ENCODE measurements around the gene DNAJC5. TPM values are rescaled to one million over a fixed set of nuclear protein-coding genes. Genes with fewer than 3 reads are reported as not detected.

DNAJC5 gene
- total and polyA plus RNA-seq, 2 donors from 2014 or later: 24.4 to 52.3 TPM

DNA sequence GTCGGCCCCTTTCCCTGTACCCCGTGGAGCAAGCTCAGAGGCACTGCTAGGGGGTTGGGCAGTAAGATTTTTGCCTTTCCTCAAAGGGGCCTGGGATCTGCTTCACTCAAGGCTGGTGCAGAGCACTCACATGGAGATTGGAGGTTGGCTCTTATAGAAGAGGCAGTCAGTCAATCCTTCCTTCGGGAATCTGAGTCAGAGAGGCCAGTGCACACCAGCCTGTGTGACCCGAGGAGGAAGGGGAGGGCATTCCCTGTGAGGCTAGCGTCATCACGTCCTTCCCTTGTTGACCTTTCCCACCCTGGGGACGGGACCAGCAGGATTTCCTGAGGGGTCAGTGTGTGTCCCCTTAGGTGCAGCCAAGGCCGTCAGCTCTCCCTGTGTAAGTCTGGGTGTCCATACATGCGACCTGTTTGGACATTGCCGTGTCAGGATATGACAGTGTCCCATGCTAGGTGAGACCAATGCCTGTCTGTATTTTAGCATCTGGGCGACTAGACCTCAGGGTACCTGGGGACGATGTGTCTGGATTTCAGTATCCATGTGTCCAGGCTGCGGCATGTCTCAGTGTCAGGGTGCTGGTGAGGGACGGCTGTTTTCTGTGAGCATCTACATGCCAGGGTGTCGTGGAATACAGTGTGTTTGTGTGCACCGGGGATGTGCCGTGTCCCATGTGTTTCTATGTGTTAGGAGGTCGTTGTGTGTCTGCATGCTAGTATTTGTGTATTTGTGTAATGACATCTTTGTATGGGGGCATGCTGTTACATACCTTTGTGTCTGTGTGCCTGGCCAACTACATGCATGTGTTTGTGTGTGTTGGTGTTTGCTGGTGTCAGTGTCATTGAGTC, 77.6 kb downstream of the DNAJC5 start:
- peak in 2 of 5 donors; percentile 8 to 46 for DNase-seq
- TF ChIP-seq, protein P1, sequence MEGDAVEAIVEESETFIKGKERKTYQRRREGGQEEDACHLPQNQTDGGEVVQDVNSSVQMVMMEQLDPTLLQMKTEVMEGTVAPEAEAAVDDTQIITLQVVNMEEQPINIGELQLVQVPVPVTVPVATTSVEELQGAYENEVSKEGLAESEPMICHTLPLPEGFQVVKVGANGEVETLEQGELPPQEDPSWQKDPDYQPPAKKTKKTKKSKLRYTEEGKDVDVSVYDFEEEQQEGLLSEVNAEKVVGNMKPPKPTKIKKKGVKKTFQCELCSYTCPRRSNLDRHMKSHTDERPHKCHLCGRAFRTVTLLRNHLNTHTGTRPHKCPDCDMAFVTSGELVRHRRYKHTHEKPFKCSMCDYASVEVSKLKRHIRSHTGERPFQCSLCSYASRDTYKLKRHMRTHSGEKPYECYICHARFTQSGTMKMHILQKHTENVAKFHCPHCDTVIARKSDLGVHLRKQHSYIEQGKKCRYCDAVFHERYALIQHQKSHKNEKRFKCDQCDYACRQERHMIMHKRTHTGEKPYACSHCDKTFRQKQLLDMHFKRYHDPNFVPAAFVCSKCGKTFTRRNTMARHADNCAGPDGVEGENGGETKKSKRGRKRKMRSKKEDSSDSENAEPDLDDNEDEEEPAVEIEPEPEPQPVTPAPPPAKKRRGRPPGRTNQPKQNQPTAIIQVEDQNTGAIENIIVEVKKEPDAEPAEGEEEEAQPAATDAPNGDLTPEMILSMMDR (IDR thresholded peaks at IDR 0.05; ENCODE audit: borderline replicate concordance, extremely low read depth, insufficient read depth): no peak
- intact Hi-C loops (cut with DNase I): no loop called here
- no peak for FAIRE-seq
- Histone ChIP-seq H3K27ac (ENCODE audit: low read depth in 2 of 2, low read length in 2 of 2) (no peak overlapping the region), H3K4me3 (ENCODE audit: low read length in 3 of 3) (peak overlapping the region in 1 of 3 donors; percentile 12), H3K36me3 (ENCODE audit: control insufficient read depth in 2 of 3, insufficient read depth in 3 of 3, low read length in 3 of 3) (peaks cover 1 to 3% (median 2%) of the 10 kb centered on the region in 3 donors), H3K9ac (ENCODE audit: low read length in 3 of 3) (no peak overlapping the region), H3K27me3 (ENCODE audit: control insufficient read depth, insufficient read depth, low read length) (no peaks in the 10 kb centered on the region), H3K4me1 (ENCODE audit: control insufficient read depth in 2 of 3, insufficient read depth in 2 of 3, low read depth in 1 of 3, low read length in 3 of 3) (peaks cover 0 to 14% (median 4%) of the 10 kb centered on the region in 3 donors), H3K9me3 (ENCODE audit: control insufficient read depth in 2 of 3, insufficient read depth in 1 of 3, low read length in 3 of 3) (no peaks in the 10 kb centered on the region)

DNA sequence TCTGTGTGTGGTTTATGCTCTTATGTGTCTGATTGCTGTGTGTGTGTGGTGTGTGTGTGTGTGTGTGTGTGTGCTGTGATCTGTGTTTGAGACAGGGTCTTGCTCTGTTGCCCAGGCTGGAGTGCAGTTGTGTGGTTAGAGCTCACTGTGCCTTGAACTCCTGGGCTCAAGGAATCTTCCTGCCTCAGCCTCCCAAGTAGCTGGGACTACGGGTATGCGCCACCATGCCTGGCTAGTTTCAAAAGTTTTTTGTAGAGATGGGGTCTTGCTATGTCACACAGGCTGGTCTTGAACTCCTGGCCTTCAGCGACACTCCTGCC, 78.2 kb downstream of the DNAJC5 start:
- H3K9me3 ChIP-seq (ENCODE audit: control insufficient read depth in 2 of 3, insufficient read depth in 1 of 3, low read length in 3 of 3): no peaks in the 10 kb centered on the region
- H3K9ac ChIP-seq (ENCODE audit: low read length in 3 of 3): no peak overlapping the region
- peak overlapping the region in 1 of 3 donors; percentile 12 for H3K4me3 ChIP-seq (ENCODE audit: low read length in 3 of 3)
- H3K36me3 ChIP-seq (ENCODE audit: control insufficient read depth in 2 of 3, insufficient read depth in 3 of 3, low read length in 3 of 3): peaks cover 0 to 3% (median 0%) of the 10 kb centered on the region in 3 donors
- peaks cover 0 to 14% (median 4%) of the 10 kb centered on the region in 3 donors for H3K4me1 ChIP-seq (ENCODE audit: control insufficient read depth in 2 of 3, insufficient read depth in 2 of 3, low read depth in 1 of 3, low read length in 3 of 3)
- no peak for DNase-seq
- TF ChIP-seq, protein P1 (IDR thresholded peaks at IDR 0.05; ENCODE audit: borderline replicate concordance, extremely low read depth, insufficient read depth): no peak
- intact Hi-C loops (cut with DNase I): no loop called here
- H3K27me3 ChIP-seq (ENCODE audit: control insufficient read depth, insufficient read depth, low read length): no peaks in the 10 kb centered on the region
- no peak overlapping the region for H3K27ac ChIP-seq (ENCODE audit: low read depth in 2 of 2, low read length in 2 of 2)
- no peak for FAIRE-seq

DNA sequence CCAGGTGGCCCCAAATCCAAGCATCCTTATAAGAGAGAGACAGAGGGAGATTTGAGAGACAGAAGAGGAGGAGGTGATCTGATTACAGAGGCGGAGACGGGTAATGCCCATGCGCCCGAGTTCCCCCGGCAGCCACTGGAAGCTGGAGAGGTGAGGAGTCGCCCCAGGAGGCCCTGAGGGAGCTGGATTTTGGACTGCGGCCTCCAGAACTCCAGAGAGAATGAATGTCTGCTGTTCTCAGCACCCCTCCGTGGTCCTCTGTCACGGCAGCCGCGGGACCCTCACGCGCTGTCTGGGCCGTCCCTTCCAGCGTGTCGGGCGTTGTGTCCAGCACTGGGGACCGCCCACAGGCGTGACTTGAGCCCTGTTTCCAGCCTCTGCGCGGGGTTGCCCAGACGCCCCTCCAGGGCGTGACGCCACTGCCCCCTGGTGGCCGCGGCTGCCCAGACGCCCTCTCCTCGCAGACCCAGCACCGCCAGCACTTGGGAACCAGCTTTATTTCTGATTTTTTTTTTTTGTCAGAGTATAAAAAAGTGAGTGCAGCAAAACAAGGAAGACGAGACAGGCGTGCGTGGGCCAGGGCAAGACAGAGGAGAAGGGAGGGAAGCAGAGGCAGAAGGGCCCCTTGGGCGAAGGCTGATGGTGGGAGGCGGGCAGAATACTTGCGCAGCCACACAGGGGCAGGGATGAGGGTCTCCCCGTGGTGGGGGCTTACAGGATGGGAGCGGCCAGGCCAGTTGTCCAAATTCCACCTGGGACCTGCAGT, 78.9 kb downstream of the DNAJC5 start:
- TF ChIP-seq, protein P1 (IDR thresholded peaks at IDR 0.05; ENCODE audit: borderline replicate concordance, extremely low read depth, insufficient read depth): peak; percentile 99
- Histone ChIP-seq H3K27ac (ENCODE audit: low read depth in 2 of 2, low read length in 2 of 2) (no peak overlapping the region), H3K9ac (ENCODE audit: low read length in 3 of 3) (peak overlapping the region in 1 of 3 donors; percentile 17), H3K9me3 (ENCODE audit: control insufficient read depth in 2 of 3, insufficient read depth in 1 of 3, low read length in 3 of 3) (no peaks in the 10 kb centered on the region), H3K27me3 (ENCODE audit: control insufficient read depth, insufficient read depth, low read length) (no peaks in the 10 kb centered on the region), H3K36me3 (ENCODE audit: control insufficient read depth in 2 of 3, insufficient read depth in 3 of 3, low read length in 3 of 3) (peaks cover 0 to 3% (median 0%) of the 10 kb centered on the region in 3 donors), H3K4me3 (ENCODE audit: low read length in 3 of 3) (peak overlapping the region; percentile 16 to 33 (median 26)), H3K4me1 (ENCODE audit: control insufficient read depth in 2 of 3, insufficient read depth in 2 of 3, low read depth in 1 of 3, low read length in 3 of 3) (peaks cover 0 to 14% (median 2%) of the 10 kb centered on the region in 3 donors)
- intact Hi-C loops (cut with DNase I): no loop called here
- no peak for FAIRE-seq
- DNase-seq: peak; percentile 91 to 96 (median 93)

Data from kidney (tissue), 14 donors.